Esophagus muscularis mucosa (tissue), 4 donors: ENCODE data around the gene PDS5A.

ENCODE experiments used
- CTCF ChIP-seq, 3 experiments: fragments of 200-600 bp in 2 of 3; fragments of 450-650 bp in 1 of 3; sonication (generic) in 2 of 3; IDR thresholded peaks; one replicate each; pipeline ENCODE4 v1.5.1; 2017 to 2019; ENCODE audit warnings: antibody characterized with exemption in 3 of 3, mild to moderate bottlenecking in 2 of 3, moderate library complexity in 1 of 3
- EP300 ChIP-seq: sonication (generic); formaldehyde crosslinking; IDR thresholded peaks from one replicate; pipeline ENCODE4 v1.6.1; 2017; ENCODE audit warnings: antibody characterized with exemption
- POLR2A ChIP-seq: fragments of 450-650 bp; IDR thresholded peaks from one replicate; pipeline ENCODE4 v1.6.1; 2017; ENCODE audit warnings: antibody characterized with exemption, moderate library complexity, mild to moderate bottlenecking, low read depth
- POLR2AphosphoS5 ChIP-seq, 2 donors: sonication (generic); formaldehyde crosslinking; IDR thresholded peaks; one replicate each; pipeline ENCODE4 v1.6.1; 2017; ENCODE audit warnings: antibody characterized with exemption in 2 of 2

GRCh38 chr4:39785083-39785482 is 192.6 kb downstream of the PDS5A start:
- no peak for TF ChIP-seq CTCF (IDR thresholded peaks at IDR 0.05)
- TF ChIP-seq POLR2AphosphoS5 (IDR thresholded peaks at IDR 0.05), result no peak
- no peak for TF ChIP-seq POLR2A
- no peak for TF ChIP-seq EP300
